ENCODE measurements around the gene CYSTM1. TPM values are rescaled to one million over a fixed set of nuclear protein-coding genes. Genes with fewer than 3 reads are reported as not detected.

Gene CYSTM1
- total and polyA plus RNA-seq, 2 donors (not counting 1 experiment from before 2014, with no cell fraction given) = 6.2 to 17.0 TPM

GRCh38 chr5:140255460-140256157 is 80.6 kb downstream of the CYSTM1 start:
- H3K27ac Mint-ChIP-seq = no peak overlapping the region
- ChIA-PET POLR2A (no interaction called here), CTCF (interaction anchor here (1.0 to 24.1 kb wide), 5 partner anchors 11 to 107 kb away, joined by 3 to 594 read pairs (median 3); partner anchors contain the start of gene HBEGF)
- DNase-seq (no peak), ATAC-seq (ENCODE audit: low read depth) (no peak)
- no peaks in the 10 kb centered on the region for H3K27me3 Mint-ChIP-seq
- WGBS (ENCODE audit: insufficient coverage) = 100% methylated on average over 4 of the region's 4 CpGs
- no peak overlapping the region for H3K27ac ChIP-seq (ENCODE audit: low read length in 2 of 2)
- H4K20me1 ChIP-seq (ENCODE audit: control insufficient read depth, insufficient read depth, low read length, poor library complexity, severe bottlenecking) = peaks cover 24% of the 10 kb centered on the region
- peaks cover 0 to 13% of the 10 kb centered on the region in 2 experiments for H3K36me3 ChIP-seq (replicated peaks in 1 of 2; ENCODE audit: control extremely low read depth in 1 of 2, control insufficient read depth in 1 of 2, extremely low read depth in 1 of 2, insufficient read depth in 2 of 2, low read length in 1 of 2)
- H3K9me3 Mint-ChIP-seq (ENCODE audit: insufficient read depth) = no peaks in the 10 kb centered on the region
- peaks cover 58% of the 10 kb centered on the region for H3K79me2 ChIP-seq (ENCODE audit: control insufficient read depth, insufficient read depth, low read length)
- no peak overlapping the region for H2AFZ ChIP-seq (ENCODE audit: insufficient read depth, low read depth, low read length, poor library complexity, severe bottlenecking)
- H3K9ac ChIP-seq (ENCODE audit: low read length) = no peak overlapping the region
- no peaks in the 10 kb centered on the region for H3K9me3 ChIP-seq (ENCODE audit: control extremely low read depth in 1 of 3, control insufficient read depth in 2 of 3, insufficient read depth in 1 of 3, low read length in 2 of 3)
- H3K27me3 ChIP-seq (replicated peaks in 1 of 4; ENCODE audit: control extremely low read depth in 1 of 4, control insufficient read depth in 3 of 4, insufficient read depth in 4 of 4, low read length in 3 of 4) = no peaks in the 10 kb centered on the region
- no peak overlapping the region for H3K4me3 Mint-ChIP-seq
- no peak for TF ChIP-seq EZH2 (IDR thresholded peaks at IDR 0.05; ENCODE audit: borderline replicate concordance, insufficient read depth, low read depth, low read length, poor library complexity, severe bottlenecking)
- TF ChIP-seq CTCF (IDR thresholded peaks at IDR 0.05) = no peak
- intact Hi-C loops (cut with micrococcal nuclease) = no loop called here
- peaks cover 17% of the 10 kb centered on the region for H3K4me1 Mint-ChIP-seq
- no peak overlapping the region for H3K4me2 ChIP-seq (replicated peaks; ENCODE audit: low read depth, low read length, poor library complexity, severe bottlenecking)
- no peak overlapping the region for H3K4me3 ChIP-seq (ENCODE audit: control extremely low read depth in 1 of 5, extremely low read depth in 1 of 5, insufficient read depth in 1 of 5, low read depth in 2 of 5, low read length in 4 of 5)
- H3K4me1 ChIP-seq (ENCODE audit: control insufficient read depth in 2 of 2, insufficient read depth in 2 of 2, low read length in 2 of 2) = peaks cover 10 to 15% of the 10 kb centered on the region in 2 donors

- H3K4me1 Mint-ChIP-seq = peaks cover 11% of the 10 kb centered on the region
These were observed 81.7 kb downstream of the CYSTM1 start for GRCh38 chr5:140256726-140257125.

More at GRCh38 chr5:140256726-140257125, 81.7 kb downstream of the CYSTM1 start:
- Histone ChIP-seq H2AFZ (ENCODE audit: insufficient read depth, low read depth, low read length, poor library complexity, severe bottlenecking) (no peak overlapping the region), H3K9ac (ENCODE audit: low read length) (no peak overlapping the region), H4K20me1 (ENCODE audit: control insufficient read depth, insufficient read depth, low read length, poor library complexity, severe bottlenecking) (peaks cover 24% of the 10 kb centered on the region), H3K27ac (ENCODE audit: low read length in 2 of 2) (no peak overlapping the region), H3K9me3 (ENCODE audit: control extremely low read depth in 1 of 3, control insufficient read depth in 2 of 3, insufficient read depth in 1 of 3, low read length in 2 of 3) (no peaks in the 10 kb centered on the region), H3K4me3 (ENCODE audit: control extremely low read depth in 1 of 5, extremely low read depth in 1 of 5, insufficient read depth in 1 of 5, low read depth in 2 of 5, low read length in 4 of 5) (no peak overlapping the region), H3K4me2 (replicated peaks; ENCODE audit: low read depth, low read length, poor library complexity, severe bottlenecking) (no peak overlapping the region), H3K4me1 (ENCODE audit: control insufficient read depth in 2 of 2, insufficient read depth in 2 of 2, low read length in 2 of 2) (peaks cover 5 to 8% of the 10 kb centered on the region in 2 donors), H3K27me3 (replicated peaks in 1 of 4; ENCODE audit: control extremely low read depth in 1 of 4, control insufficient read depth in 3 of 4, insufficient read depth in 4 of 4, low read length in 3 of 4) (no peaks in the 10 kb centered on the region), H3K36me3 (replicated peaks in 1 of 2; ENCODE audit: control extremely low read depth in 1 of 2, control insufficient read depth in 1 of 2, extremely low read depth in 1 of 2, insufficient read depth in 2 of 2, low read length in 1 of 2) (peaks cover 0 to 12% of the 10 kb centered on the region in 2 experiments), H3K79me2 (ENCODE audit: control insufficient read depth, insufficient read depth, low read length) (peaks cover 62% of the 10 kb centered on the region)
- no peak for TF ChIP-seq EZH2 (IDR thresholded peaks at IDR 0.05; ENCODE audit: borderline replicate concordance, insufficient read depth, low read depth, low read length, poor library complexity, severe bottlenecking)
- TF ChIP-seq CTCF (IDR thresholded peaks at IDR 0.05) = no peak
- no peak overlapping the region for H3K4me3 Mint-ChIP-seq
- ChIA-PET CTCF (interaction anchor here (1.1 to 24.1 kb wide), 4 partner anchors 12 to 106 kb away, joined by 3 to 594 read pairs (median 4); partner anchors contain the start of gene HBEGF), POLR2A (no interaction called here)
- no peak for ATAC-seq (ENCODE audit: low read depth)
- H3K27ac Mint-ChIP-seq = no peak overlapping the region
- intact Hi-C loops (cut with micrococcal nuclease) = no loop called here
- WGBS (ENCODE audit: insufficient coverage) = 100% methylated on average over 5 of the region's 6 CpGs
- H3K27me3 Mint-ChIP-seq = no peaks in the 10 kb centered on the region
- no peaks in the 10 kb centered on the region for H3K9me3 Mint-ChIP-seq (ENCODE audit: insufficient read depth)
- no peak for DNase-seq

Measured in B cell (primary cell).